ENCODE measurements around the gene UBE2B.
"Not testable (repeated sequence)": the region's sequence is repeated elsewhere in the genome, so short reads cannot be mapped to it uniquely, and the experiment has no call there.

The UBE2B gene

DNA sequence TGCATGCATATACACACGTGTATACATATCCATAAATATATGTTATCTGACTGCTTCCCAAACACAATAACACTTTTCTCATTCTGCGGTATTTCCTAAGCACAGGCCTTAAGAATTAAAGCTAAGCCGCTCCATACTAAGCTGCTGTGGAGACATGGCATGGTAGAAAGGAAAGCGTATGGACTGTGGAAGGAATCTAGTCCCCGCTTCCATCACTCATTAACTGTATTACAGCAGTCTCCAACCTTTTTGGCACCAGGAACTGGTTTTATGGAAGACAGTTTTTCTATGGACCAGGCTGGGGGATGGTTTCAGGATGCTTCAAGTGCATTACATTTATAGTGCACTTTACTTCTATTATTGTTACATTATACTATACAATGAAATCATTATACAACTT, 15.7 kb upstream of the UBE2B start:
- in situ Hi-C loops (cut with MboI; ENCODE audit: low pct_unique_long_range_greater_than_20kb, low sequenced_read_pairs, unreplicated experiment), result no loop called here
- no peak for DNase-seq (ENCODE audit: low spot score)
- TF ChIP-seq, protein P1, sequence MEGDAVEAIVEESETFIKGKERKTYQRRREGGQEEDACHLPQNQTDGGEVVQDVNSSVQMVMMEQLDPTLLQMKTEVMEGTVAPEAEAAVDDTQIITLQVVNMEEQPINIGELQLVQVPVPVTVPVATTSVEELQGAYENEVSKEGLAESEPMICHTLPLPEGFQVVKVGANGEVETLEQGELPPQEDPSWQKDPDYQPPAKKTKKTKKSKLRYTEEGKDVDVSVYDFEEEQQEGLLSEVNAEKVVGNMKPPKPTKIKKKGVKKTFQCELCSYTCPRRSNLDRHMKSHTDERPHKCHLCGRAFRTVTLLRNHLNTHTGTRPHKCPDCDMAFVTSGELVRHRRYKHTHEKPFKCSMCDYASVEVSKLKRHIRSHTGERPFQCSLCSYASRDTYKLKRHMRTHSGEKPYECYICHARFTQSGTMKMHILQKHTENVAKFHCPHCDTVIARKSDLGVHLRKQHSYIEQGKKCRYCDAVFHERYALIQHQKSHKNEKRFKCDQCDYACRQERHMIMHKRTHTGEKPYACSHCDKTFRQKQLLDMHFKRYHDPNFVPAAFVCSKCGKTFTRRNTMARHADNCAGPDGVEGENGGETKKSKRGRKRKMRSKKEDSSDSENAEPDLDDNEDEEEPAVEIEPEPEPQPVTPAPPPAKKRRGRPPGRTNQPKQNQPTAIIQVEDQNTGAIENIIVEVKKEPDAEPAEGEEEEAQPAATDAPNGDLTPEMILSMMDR (IDR thresholded peaks at IDR 0.05; ENCODE audit: extremely low read depth, insufficient read depth, missing control alignments), result no peak

- TF ChIP-seq, protein P1 (IDR thresholded peaks at IDR 0.05; ENCODE audit: extremely low read depth, insufficient read depth, missing control alignments), result no peak
- in situ Hi-C loops (cut with MboI; ENCODE audit: low pct_unique_long_range_greater_than_20kb, low sequenced_read_pairs, unreplicated experiment), result no loop called here
- DNase-seq (ENCODE audit: low spot score), result no peak
Measured at GRCh38 chr5:134365604-134366003, 5.8 kb upstream of the UBE2B start.

DNA sequence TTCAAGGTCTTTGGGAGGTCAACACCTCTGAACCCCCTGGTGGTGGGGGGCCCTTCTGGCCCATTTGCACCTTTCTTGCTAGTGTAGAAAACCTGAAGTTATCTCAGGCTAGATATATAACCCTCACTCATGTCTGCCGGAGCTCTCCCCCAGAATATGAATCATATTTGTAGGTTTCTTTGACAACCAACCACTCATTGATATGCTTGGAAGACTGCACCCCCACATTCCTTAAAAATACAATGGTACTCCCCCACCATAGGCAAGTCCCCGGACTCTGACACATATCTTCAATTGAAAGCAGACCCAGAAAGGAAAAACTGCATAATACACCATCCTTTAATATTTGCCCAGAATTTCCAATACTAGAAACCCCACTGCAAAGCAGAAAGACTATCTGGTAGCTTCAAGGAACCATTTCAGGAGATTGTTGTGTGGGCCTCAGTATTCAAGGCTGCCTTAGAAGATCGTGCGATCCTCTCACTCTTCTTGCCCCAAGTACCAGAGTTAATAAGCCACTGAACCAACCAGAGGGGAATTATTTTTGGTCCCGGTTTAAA, 978 bp upstream of the UBE2B start:
- in situ Hi-C loops (cut with MboI; ENCODE audit: low pct_unique_long_range_greater_than_20kb, low sequenced_read_pairs, unreplicated experiment), result no loop called here
- peak; percentile 28 for DNase-seq (ENCODE audit: low spot score)
- TF ChIP-seq, protein P1 (IDR thresholded peaks at IDR 0.05; ENCODE audit: extremely low read depth, insufficient read depth, missing control alignments), result no peak

DNA sequence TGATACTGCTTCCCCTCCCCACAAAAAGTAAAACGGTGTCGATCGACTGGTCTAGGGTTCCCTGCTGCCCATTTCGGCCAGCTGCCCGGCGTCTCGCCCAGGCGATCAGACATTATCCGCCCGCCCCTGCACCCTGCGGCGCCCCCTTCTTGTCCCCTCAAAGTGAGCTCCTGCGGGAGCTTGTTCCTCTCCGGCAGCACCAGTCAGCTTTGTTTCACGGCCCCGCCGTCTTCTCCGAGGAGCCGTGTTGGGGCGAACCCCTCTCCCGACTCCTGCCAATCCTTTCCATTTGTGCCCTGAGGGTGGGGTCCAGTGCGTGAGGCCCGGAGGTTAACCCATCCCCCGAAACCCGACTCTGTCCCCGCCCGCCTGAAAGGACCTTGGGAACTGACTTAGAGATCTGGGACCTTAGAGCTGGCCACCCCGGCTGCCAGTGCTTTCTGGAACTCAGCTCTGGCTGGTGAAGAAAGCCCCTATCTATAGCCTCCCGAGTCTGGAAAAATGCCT, 518 bp downstream of the UBE2B start:
- in situ Hi-C loops (cut with MboI; ENCODE audit: low pct_unique_long_range_greater_than_20kb, low sequenced_read_pairs, unreplicated experiment), result no loop called here
- DNase-seq (ENCODE audit: low spot score), result peak; percentile 26
- TF ChIP-seq, protein P1 (IDR thresholded peaks at IDR 0.05; ENCODE audit: extremely low read depth, insufficient read depth, missing control alignments), result no peak

DNA sequence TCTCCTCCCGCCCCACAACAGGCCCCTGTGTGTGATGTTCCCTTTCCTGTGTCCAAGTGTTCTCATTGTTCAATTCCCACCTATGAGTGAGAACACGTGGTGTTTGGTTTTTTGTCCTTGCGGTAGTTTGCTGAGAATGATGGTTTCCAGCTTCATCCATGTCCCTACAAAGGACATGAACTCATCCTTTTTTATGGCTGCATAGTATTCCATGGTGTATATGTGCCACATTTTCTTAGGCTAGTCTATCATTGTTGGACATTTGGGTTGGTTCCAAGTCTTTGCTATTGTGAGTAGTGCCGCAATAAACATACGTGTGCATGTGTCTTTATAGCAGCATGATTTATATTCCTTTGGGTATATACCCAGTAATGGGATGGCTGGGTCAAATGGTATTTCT, 2.3 kb downstream of the UBE2B start:
- DNase-seq (ENCODE audit: low spot score); in situ Hi-C loops (cut with MboI; ENCODE audit: low pct_unique_long_range_greater_than_20kb, low sequenced_read_pairs, unreplicated experiment): not testable (repeated sequence)

DNA sequence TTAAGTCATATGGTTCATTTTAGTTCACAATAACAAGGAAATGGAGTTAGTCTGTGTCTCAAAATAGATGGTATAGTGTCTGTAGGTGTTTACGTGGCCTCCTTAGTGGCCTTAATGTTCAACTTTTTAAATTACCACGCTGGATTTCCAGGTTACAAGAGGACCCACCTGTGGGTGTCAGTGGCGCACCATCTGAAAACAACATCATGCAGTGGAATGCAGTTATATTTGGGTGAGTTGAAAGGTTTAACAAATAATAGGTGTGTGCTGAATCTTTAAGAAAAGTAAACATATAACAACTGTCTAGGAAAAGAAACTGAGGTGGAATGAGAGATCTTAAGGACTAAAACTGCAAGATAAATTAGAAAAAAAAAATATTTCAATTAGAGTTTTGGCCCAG, 2.9 kb downstream of the UBE2B start:
- TF ChIP-seq, protein P1 (IDR thresholded peaks at IDR 0.05; ENCODE audit: extremely low read depth, insufficient read depth, missing control alignments), result no peak
- in situ Hi-C loops (cut with MboI; ENCODE audit: low pct_unique_long_range_greater_than_20kb, low sequenced_read_pairs, unreplicated experiment), result no loop called here

DNA sequence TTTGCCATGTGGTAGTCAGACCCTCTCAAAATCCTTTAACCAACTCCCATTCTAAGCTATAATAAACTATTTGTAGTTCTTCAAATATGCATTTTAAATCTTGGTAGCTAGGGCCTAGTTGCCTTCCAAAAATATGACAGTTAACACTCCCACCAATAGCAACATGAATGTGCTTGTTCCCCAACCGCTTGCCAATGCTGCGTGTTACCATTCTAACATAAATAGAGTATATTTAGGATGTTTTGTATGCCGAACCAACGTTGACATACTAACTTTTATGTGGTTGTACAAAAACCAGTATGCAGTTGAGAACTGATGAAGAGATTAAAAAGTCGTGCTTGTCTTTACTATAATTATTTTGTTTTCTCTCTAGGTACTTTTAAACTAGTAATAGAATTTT, 9.0 kb downstream of the UBE2B start:
- DNase-seq (ENCODE audit: low spot score), result no peak
- TF ChIP-seq, protein P1 (IDR thresholded peaks at IDR 0.05; ENCODE audit: extremely low read depth, insufficient read depth, missing control alignments), result no peak
- in situ Hi-C loops (cut with MboI; ENCODE audit: low pct_unique_long_range_greater_than_20kb, low sequenced_read_pairs, unreplicated experiment), result no loop called here

More for the DNA sequence above, 2.9 kb downstream of the UBE2B start:
- DNase-seq (ENCODE audit: low spot score), result no peak

DNA sequence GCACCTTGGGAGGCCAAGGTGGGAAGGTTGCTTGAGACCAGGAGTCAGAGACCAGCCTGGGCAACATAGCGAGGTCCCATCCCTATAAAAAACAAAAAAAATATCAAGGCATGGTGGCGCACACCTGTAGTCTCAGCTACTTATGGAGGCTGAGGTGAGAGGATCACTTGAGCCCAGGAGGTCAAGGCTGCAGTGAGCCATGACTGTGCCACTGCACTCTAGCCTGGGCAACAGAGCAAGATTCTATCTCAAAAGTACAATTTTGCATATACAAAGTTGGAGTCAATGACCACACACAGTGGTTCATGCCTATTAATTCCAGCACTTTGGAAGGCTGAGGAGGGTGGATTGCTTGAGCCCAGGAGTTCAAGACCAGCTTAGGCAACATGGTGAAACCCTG, 10.8 kb downstream of the UBE2B start:
- DNase-seq (ENCODE audit: low spot score); in situ Hi-C loops (cut with MboI; ENCODE audit: low pct_unique_long_range_greater_than_20kb, low sequenced_read_pairs, unreplicated experiment): not testable (repeated sequence)
